NCI-H2227 (cell line): ENCODE results near the gene RBMS1.
"Not testable (repeated sequence)": the region's sequence is repeated elsewhere in the genome, so short reads cannot be mapped to it uniquely, and the experiment has no call there.

Experiments used
- DNase-seq: peaks from one replicate; lab custom pipeline; 2025; ENCODE audit not compliant: unreplicated experiment; lab: John Stamatoyannopoulos, UW

Gene RBMS1

DNA sequence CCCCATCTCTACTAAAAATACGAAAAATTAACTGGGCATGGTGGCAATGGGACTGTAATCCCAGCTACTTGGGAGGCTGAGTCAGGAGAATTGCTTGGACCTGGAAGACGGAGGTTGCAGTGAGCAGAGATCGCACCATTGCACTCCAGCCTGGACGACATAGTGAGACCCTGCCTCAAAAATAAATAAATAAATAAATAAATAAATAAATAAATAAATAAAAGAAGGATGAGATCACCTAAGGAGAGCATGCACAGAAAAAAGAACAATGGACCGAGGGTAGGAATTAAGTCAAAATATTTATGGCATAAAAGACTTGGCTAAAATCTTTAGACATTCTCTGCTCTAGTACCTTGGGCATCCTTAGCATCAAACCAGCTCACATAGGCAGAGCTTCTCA, 8.9 kb upstream of the RBMS1 start:
- no peak for DNase-seq

DNA sequence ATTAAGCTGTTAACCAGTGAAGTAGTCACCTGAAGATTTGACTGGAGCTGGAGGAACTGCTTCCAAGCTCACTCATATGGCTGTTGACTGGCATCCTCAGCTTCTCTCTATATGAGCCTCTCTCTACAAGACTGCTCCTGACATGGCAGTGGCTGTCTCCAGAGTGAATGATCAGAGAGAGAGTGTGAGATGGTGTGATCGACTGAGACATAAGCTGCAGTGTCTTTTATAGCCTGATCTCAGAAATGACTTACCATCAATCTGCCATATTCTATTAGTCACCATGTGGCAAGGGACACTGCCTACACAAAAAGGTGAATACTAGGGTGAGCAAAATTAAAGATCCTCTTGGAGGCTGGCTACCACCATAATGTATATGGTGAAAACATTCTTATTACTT, 7.8 kb upstream of the RBMS1 start:
- no peak for DNase-seq

DNA sequence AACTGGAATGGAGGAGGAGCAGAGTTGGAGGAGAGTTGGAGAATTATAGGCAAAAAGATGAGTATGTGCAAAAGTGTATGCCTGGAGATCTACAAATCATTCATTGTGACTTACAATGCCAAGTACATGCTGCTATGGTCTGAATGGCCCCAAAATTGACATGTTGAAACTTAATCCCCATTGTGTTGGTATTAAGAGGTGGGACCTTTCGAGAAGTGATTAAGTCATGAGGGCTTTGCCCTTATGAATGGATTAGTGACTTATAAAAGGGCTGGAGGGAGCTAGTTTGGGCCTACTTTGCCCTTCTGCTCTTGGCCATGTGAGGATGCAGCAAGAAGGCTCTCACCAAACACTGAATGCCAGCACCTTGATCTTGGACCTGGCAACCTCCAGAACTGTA, 6.3 kb upstream of the RBMS1 start:
- DNase-seq: no peak

DNA sequence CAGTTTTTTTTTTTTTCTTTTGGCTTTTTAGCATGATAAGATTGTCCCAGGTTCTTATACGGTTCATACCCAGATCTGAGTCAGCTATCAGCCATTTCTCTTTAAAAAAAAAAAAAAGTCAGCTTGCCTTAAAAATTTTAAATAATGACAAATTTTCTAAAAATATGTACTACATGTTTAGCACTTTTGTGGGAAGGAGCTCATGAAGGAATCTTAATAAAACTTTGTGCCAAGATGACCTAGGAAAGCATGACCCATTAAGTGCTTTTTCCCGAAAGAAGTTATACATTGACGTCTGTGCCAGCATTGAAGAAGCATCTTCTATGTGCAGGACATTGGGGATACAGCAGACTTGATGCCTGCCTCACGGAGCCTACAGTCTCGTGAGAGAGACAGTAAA, 4.5 kb upstream of the RBMS1 start:
- DNase-seq: no peak

- DNase-seq: peak; percentile 68
Measured at GRCh38 chr2:160494201-160494644, 616 bp upstream of the RBMS1 start.

DNA sequence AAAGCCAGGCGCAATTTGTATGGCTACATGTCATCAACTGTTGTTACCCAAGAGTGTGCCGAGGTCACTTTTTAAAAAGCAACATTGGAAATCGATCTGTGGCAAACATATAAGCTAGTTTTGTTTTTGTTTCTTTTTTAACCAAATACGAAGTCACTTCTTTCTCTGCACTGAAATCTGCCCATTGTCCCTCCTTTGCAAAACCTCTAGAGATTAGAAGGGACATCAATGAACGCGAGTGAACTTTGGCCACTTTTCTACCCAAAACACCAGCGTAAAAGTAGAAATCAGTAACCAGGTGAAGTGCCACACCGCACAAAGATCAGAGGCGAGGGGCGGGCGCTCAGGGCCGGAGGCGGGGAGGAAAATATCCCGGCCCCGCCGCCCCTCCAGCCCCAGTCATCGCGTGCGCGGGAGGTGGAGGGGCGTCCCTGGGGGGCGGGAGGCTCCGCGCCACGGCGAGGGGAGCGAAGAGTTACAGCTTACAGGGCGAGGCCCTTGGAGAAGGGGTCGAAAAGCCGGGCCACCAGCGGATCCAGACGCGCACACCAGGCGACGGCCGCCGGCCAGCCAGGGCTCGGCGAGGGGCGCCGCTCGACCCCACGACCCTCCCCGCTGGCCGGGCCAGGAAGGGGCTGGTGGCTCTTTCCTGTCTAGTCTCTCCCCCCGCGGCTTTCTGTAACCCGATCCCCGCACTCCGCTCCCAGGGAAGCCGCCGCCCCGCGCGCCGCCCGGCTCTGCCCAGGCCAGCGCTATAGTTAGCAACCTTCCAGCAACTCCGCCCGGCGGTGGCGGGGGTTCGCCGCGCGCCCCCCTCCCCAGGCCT, 993 bp downstream of the RBMS1 start:
- DNase-seq: peak; percentile 83

- DNase-seq: peak; percentile 30
Measured at GRCh38 chr2:160491911-160492371, 1.7 kb downstream of the RBMS1 start.

GRCh38 chr2:160490733-160491685, 2.6 kb downstream of the RBMS1 start:
- DNase-seq: no peak

DNA sequence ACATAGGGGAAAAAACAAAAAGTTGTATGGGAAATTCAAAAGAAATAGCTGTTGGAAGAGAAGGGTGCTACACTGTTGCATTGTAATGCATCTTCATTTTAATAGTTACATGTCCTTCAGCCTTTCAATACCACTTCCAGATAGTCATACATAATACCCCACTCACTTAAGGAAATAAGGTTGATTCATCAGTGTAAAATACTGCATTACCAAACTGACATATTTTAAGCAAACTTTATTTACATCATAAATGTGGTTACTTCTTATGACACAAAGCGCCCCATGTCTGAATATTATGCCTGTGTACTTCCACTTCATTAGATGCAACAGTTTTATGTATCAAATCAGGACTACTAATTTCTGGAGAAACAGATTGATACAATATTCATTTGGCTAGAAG, 4.5 kb downstream of the RBMS1 start:
- no peak for DNase-seq

GRCh38 chr2:160488289-160488688, 5.3 kb downstream of the RBMS1 start:
- not testable (repeated sequence) for DNase-seq

- no peak for DNase-seq
Measured at GRCh38 chr2:160486341-160486740, 7.3 kb downstream of the RBMS1 start.

- DNase-seq: no peak
Measured at GRCh38 chr2:160484859-160485520, 8.6 kb downstream of the RBMS1 start.

GRCh38 chr2:160482673-160483072, 10.9 kb downstream of the RBMS1 start:
- DNase-seq: no peak

- DNase-seq: no peak
Measured at GRCh38 chr2:160479269-160479668, 14.3 kb downstream of the RBMS1 start.

GRCh38 chr2:160478660-160479059, 14.9 kb downstream of the RBMS1 start:
- DNase-seq: peak; percentile 23

- DNase-seq: no peak
Measured at GRCh38 chr2:160477032-160477431, 16.6 kb downstream of the RBMS1 start.

- DNase-seq: no peak
Measured at GRCh38 chr2:160474891-160475787, 18.5 kb downstream of the RBMS1 start.

DNA sequence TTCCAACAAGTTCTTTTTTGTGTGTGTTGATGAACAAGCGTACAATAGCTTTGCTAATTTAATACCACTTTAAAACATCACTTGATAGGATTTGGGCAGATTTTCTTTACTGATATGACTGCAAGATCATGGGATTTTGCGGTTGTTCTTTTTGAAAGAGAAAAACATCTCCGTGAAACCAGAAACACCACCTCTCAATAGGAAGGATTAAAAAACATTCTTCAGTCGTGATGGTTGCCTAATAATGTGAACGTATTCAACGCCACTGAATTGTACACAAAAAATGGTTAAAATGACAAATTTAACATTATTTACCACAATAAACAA, 19.3 kb downstream of the RBMS1 start:
- no peak for DNase-seq

GRCh38 chr2:160473468-160474318, 19.9 kb downstream of the RBMS1 start:
- DNase-seq: no peak
